Pancreas (tissue), 10 donors: Measurements from ENCODE around the gene ADM2. TPM values are rescaled to one million over a fixed set of nuclear protein-coding genes. Genes with fewer than 3 reads are reported as not detected.

Source experiments
- ATAC-seq, 4 donors: fragments of 200-7000 bp; cut with Tn5 transposase; one replicate each; pipeline versions ENCODE4 v1.8.0 to v1.9.1; 2020; ENCODE audit warnings: mild to moderate bottlenecking in 4 of 4, moderate library complexity in 4 of 4
- DNase-seq, 6 donors: peaks; one replicate each; pipeline ENCODE4 v3.0.0-alpha.2; 2020
- FAIRE-seq: peaks from 2 replicates; lab custom pipeline; 2012; peaks lifted over from hg19 to GRCh38; lab: Jason Lieb, UNC
- H3K27ac ChIP-seq, 4 donors: fragments of 200-600 bp; sonication (generic); 1 replicate in 3 of 4; 2 replicates in 1 of 4; pipeline versions ENCODE4 v1.5.0 to v1.8.0; 2020
- H3K27me3 ChIP-seq, 4 donors: fragments of 200-600 bp; one replicate each; pipeline ENCODE4 v1.8.0; 2021
- H3K36me3 ChIP-seq, 3 donors: fragments of 200-600 bp; sonication (generic) in 1 of 3; one replicate each; pipeline versions ENCODE4 v1.5.0 to v1.8.0; 2020 to 2021
- H3K4me1 ChIP-seq, 3 donors: fragments of 200-600 bp; one replicate each; pipeline ENCODE4 v1.8.0; 2021
- H3K4me3 ChIP-seq, 4 donors: fragments of 200-600 bp; sonication (generic) in 2 of 4; one replicate each; pipeline versions ENCODE4 v1.5.0 to v1.8.0; 2020 to 2021
- H3K9me3 ChIP-seq, 4 donors: fragments of 200-600 bp; one replicate each; pipeline ENCODE4 v1.8.0; 2021
- CTCF ChIP-seq, 4 donors: fragments of 200-600 bp; sonication (generic) in 3 of 4; IDR thresholded peaks; one replicate each; pipeline versions ENCODE4 v1.5.0 to v1.8.0; 2021; ENCODE audit warnings: antibody characterized with exemption in 4 of 4
- WGBS, 2 donors: extraction: QIAGEN DNeasy Blood & Tissue Kit; methylation state at CpG; one replicate each; pipeline ENCODE4 v1.1.7; 2013; 5-methylcytosine and 5-hydroxymethylcytosine counted together
- intact Hi-C, 3 donors: fragments of 100-400 bp; cut with DNase I; formaldehyde crosslinking; loops; one replicate each; pipeline versions ENCODE4 v1.11.1 to v1.14.2; 2022
- polyA plus RNA-seq, 2 donors: library from polyadenylated mRNA; stranded (reverse); fragments of 200-250 nt; gene quantifications; one replicate each; pipeline ENCODE4 v1.2.3, GENCODE V29; 2013
- total RNA-seq, 6 donors: library from RNA; stranded (reverse); fragmentation: NEBNext Ultra II Directional in 4 of 6; extraction: Animal tissue kit (Norgen Biotek cat#: 25700) in 4 of 6; gene quantifications; one replicate each; pipeline versions ENCODE4 v1.2.1 to v1.2.4, GENCODE V29; 2021 to 2023
- donor health status: healthy with polysubstance abuse.
- donor health status: DM: no; HTN: no; CAD: no; lungs with moderate emphysema.
- donor health status: DM: no; HTN: no; CAD: no.
- donor health status: control.
- donor health status: control.
- donor health status: Bipolar disorder and iron deficiency.
- donor health status: DM: yes; HTN: yes; CAD: no.
- donor health status: DM: no; HTN: no; CAD: no.
- donor health status: DM: no; HTN: no; CAD: no.
- donor health status: DM: yes; HTN: yes; CAD: no.

ADM2 gene
- total and polyA plus RNA-seq, 8 donors = 2.1 to 44.3 (median 5.8) TPM

DNA sequence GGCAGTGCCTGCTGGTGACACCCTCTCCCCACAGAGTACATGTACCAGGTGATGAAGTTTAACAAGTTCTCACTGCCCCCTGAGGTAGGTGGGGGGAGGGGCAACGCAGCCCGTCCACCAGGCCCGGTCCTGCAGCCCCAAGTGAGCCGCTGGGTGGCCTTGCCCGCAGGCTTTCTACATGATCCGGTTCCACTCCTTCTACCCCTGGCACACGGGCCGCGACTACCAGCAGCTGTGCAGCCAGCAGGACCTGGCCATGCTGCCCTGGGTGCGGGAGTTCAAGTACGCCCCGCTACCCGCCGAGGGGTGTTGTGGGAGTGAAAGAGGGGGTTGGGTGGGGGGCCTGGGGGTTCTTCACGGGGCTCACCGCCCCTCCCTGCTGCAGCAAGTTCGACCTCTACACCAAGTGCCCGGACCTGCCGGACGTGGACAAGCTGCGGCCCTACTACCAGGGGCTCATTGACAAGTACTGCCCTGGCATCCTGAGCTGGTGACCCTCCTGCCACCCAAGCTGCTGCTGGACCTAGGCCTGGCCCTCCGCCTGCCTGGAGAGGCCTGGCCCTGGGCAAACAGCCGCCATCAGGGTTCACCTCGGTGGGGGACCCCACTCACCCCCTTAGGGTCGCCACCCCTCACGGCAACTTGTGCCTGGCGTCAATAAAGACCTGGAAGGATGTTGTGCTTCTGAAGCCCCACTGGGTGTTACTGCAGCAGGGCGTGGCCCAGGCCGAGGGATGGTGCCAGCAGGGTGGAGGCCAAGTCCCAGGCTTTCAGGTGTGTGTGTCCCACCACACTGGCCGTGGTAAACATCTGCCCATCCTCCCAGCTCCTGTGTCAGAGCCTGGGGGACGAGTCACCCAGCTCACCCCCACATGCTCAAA, 8.3 kb downstream of the ADM2 start:
- 80 to 82% methylated on average over 28 to 31 of the region's 31 CpGs for WGBS, 2 donors
- intact Hi-C loops = no loop called here
- no peak overlapping the region for H3K27ac ChIP-seq
- FAIRE-seq (no peak), ATAC-seq (no peak), DNase-seq (peak in 2 of 6 donors; percentile 52 to 67)
- H3K9me3 ChIP-seq = no peaks in the 10 kb centered on the region
- H3K4me3 ChIP-seq = no peak overlapping the region
- peaks cover 0 to 9% (median 0%) of the 10 kb centered on the region in 3 donors for H3K4me1 ChIP-seq
- no peak for TF ChIP-seq CTCF (IDR thresholded peaks at IDR 0.05)
- no peaks in the 10 kb centered on the region for H3K36me3 ChIP-seq
- no peaks in the 10 kb centered on the region for H3K27me3 ChIP-seq

GRCh38 chr22:50490531-50491308, 9.4 kb downstream of the ADM2 start:
- Histone ChIP-seq H3K9me3 (no peaks in the 10 kb centered on the region), H3K36me3 (no peaks in the 10 kb centered on the region), H3K27me3 (no peaks in the 10 kb centered on the region), H3K4me1 (peaks cover 0 to 4% (median 0%) of the 10 kb centered on the region in 3 donors), H3K4me3 (no peak overlapping the region), H3K27ac (no peak overlapping the region)
- 82% methylated on average over 27 of the region's 27 CpGs for WGBS, 2 donors
- FAIRE-seq (no peak), DNase-seq (no peak), ATAC-seq (no peak)
- intact Hi-C loops = no loop called here
- no peak for TF ChIP-seq CTCF (IDR thresholded peaks at IDR 0.05)

- Histone ChIP-seq H3K4me3 (no peak overlapping the region), H3K4me1 (peaks cover 0 to 6% (median 0%) of the 10 kb centered on the region in 3 donors), H3K27me3 (no peaks in the 10 kb centered on the region), H3K36me3 (no peaks in the 10 kb centered on the region), H3K9me3 (no peaks in the 10 kb centered on the region), H3K27ac (no peak overlapping the region)
- intact Hi-C loops = no loop called here
- TF ChIP-seq CTCF (IDR thresholded peaks at IDR 0.05) = no peak
- ATAC-seq (peak in 1 of 4 donors; percentile 17), FAIRE-seq (no peak), DNase-seq (no peak)
- WGBS, 2 donors = 47 to 65% methylated on average over 6 of the region's 6 CpGs
Measured at GRCh38 chr22:50497093-50497492, 15.8 kb downstream of the ADM2 start.

- ATAC-seq (peak; percentile 87 to 97 (median 94)), DNase-seq (peak; percentile 69 to 84 (median 78)), FAIRE-seq (no peak)
- 2 to 9% methylated on average over 13 of the region's 13 CpGs for WGBS, 2 donors
- Histone ChIP-seq H3K4me3 (no peak overlapping the region), H3K27me3 (no peaks in the 10 kb centered on the region), H3K36me3 (peaks cover 0 to 10% (median 0%) of the 10 kb centered on the region in 3 donors), H3K9me3 (no peaks in the 10 kb centered on the region), H3K4me1 (peaks cover 0 to 6% (median 0%) of the 10 kb centered on the region in 3 donors), H3K27ac (no peak overlapping the region)
- TF ChIP-seq CTCF (IDR thresholded peaks at IDR 0.05) = peak; percentile 31 to 53 (median 44)
- intact Hi-C loops = no loop called here
Measured at GRCh38 chr22:50498322-50498890, 17.1 kb downstream of the ADM2 start.
